GM13977 (cell line): ENCODE data around the gene CD59.

Experiments
- DNase-seq: peaks from one replicate; pipeline ENCODE4 v3.0.0; 2012; ENCODE audit warnings: low spot score
- CTCF ChIP-seq: IDR thresholded peaks from 2 replicates; pipeline ENCODE4 v1.5.1; 2012; ENCODE audit warnings: mild to moderate bottlenecking, control low read depth; ENCODE audit not compliant: insufficient read depth; ENCODE audit errors: extremely low read depth, missing control alignments
- in situ Hi-C: fragments of 300-500 bp; cut with MboI; formaldehyde crosslinking; loops from one replicate; pipeline ENCODE4 v1.12.0; 2022; ENCODE audit warnings: low sequenced_read_pairs, low pct_unique_long_range_greater_than_20kb, mixed read lengths, inconsistent platforms; ENCODE audit not compliant: unreplicated experiment

The CD59 gene

GRCh38 chr11:33770236-33770635, 34.0 kb upstream of the CD59 start:
- in situ Hi-C loops: no loop called here
- no peak for TF ChIP-seq CTCF
- no peak for DNase-seq

GRCh38 chr11:33769542-33769941, 33.3 kb upstream of the CD59 start:
- in situ Hi-C loops: no loop called here
- TF ChIP-seq CTCF: no peak
- no peak for DNase-seq

GRCh38 chr11:33767624-33768023, 31.4 kb upstream of the CD59 start:
- TF ChIP-seq CTCF: no peak
- in situ Hi-C loops: no loop called here
- no peak for DNase-seq

DNA sequence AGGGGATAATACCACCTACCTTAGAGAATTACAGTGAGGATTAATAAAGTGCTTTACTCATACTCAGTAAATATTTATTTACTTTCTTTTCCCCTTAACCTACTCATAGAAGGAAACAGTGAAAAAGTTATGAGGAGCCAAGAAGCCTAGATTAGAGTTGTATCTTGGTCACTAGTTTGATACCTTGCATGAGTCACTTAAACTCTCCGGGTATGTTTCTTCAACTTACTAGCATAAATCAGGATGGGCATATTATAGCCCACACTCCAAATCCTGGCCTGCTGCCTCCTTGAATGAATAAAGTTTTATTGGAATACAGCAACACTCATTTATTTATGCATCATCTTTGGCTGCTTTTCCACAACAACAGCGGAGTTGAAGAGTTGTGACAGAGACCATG, 29.9 kb upstream of the CD59 start:
- no peak for DNase-seq
- in situ Hi-C loops: no loop called here
- TF ChIP-seq CTCF: no peak

GRCh38 chr11:33761471-33761870, 25.2 kb upstream of the CD59 start:
- in situ Hi-C loops: no loop called here
- DNase-seq: peak; percentile 64
- no peak for TF ChIP-seq CTCF

GRCh38 chr11:33753304-33753967, 17.2 kb upstream of the CD59 start:
- in situ Hi-C loops: no loop called here
- DNase-seq: peak; percentile 48
- TF ChIP-seq CTCF: no peak
